GM21576 (cell line): ENCODE data around the gene SMAP1.
"Not testable (repeated sequence)": the region's sequence is repeated elsewhere in the genome, so short reads cannot be mapped to it uniquely, and the experiment has no call there.

Source experiments
- ATAC-seq: cut with Tn5 transposase; IDR thresholded peaks from one replicate; pipeline ENCODE4 v1.9.1; 2021; ENCODE audit warnings: mild to moderate bottlenecking, moderate library complexity; ENCODE audit not compliant: unreplicated experiment

The SMAP1 gene

DNA sequence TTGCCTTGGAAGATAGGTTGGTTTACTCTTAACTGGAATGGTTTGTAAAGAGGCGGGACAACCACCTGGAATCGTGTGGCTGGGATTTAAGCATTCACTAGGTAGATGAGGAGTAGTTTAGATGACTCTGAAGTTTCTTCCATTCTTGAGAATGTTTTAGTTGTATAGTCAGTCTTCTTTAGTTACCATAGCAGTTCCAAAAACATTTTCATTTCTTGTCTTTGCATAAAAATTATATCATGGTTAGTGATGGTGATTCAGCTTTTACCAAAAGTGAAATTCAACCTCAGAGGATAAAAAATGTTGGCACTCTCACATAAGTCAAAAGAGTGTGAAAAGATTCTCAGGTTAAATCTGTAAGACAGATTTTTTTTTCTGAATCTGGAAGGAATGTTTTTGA lies 70.3 kb downstream of the SMAP1 start:
- ATAC-seq: no peak

DNA sequence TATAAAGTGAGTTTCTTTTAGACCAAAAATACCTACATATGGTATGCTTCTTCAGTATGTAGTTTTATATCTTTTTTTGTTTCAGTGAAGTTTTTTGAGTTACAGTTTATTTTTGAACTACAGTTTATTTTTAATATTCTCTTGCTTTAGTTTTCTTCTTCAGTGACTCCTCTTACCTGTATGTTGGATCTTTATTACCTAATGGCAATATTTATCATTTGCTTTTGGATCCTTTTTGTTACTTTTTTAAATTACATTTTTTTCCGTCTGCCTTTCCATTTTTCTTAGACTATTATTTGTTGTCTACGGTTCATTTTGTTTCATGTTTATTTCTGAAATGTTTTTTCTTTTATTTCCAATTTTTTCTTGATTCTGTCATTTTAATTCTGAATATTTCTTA lies 71.9 kb downstream of the SMAP1 start:
- ATAC-seq: no peak

DNA sequence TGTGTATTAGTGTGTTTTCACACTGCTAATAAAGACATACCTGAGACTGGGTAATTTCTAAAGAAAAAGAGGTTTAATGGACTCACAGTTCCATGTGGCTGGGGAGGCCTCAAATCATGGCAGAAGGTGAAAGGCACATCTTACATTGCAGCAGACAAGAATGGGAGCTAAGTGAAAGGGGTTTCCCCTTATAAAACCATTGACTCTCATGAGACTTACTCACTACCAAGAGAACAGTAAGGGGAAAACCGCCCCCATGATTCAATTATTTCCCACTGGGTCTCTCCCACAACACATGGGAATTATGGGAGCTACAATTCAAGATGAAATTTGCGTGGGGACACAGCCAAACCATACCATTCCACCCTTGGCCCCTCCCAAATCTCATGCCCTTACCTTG lies 73.1 kb downstream of the SMAP1 start:
- ATAC-seq: not testable (repeated sequence)

DNA sequence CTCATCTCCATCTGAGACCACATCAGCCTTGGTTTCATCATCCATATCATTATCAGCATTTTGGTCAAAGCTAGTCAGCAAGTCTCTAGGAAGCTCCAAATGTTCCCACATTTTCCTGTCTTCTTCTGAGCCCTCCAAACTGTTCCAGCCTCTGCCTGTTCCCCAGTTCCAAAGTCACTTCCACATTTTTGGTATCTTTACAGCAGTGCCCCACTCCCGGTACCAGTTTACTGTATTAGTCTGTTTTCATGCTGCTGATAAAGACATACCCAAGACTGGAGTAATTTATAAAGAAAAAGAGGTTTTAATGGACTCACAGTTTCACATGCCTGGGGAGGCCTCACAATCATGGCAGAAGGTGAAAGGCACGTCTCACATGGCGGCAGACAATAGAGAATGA lies 74.8 kb downstream of the SMAP1 start:
- ATAC-seq: not testable (repeated sequence)

DNA sequence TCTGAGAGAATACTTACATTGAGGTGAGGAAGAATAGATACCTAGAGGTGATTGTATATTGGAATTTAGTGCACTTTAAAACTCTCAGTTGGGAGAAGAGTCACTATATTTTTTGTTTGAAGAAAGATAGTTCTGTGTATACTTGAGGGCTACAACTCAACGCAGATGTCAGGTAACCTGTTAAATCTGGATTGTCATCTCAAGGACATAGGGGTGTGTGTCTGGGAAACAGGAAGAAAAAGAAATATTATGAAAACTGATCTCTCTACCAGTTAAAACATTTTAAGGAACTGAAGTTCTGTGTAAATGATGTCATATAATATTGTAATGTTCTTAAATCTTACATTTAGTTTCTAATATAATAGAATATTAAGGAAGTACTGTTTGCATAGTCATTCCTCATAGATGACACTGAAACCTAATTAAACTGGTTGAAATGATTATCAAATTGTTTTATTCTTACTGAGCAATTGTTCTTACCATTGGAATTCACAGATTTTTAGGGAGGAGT lies 86.2 kb downstream of the SMAP1 start:
- no peak for ATAC-seq

DNA sequence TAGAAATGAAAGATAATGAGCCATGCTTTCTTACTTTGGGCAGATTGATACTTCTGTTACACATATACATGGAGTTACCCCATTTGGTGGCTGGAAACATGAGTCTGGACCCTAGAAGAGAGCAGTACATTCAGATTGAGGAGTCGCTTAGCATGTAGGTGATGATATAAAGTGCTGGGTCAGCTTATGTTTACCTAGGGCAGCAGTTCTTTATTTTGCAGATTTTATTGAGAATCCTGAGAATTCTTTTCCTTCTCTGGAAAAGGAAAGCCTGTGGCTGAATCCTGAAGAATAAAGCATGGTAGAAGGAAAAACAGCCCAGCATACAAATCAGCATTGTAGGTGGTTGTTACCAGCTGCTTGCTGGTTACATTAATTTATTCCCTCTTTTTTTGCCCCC lies 91.2 kb downstream of the SMAP1 start:
- no peak for ATAC-seq

DNA sequence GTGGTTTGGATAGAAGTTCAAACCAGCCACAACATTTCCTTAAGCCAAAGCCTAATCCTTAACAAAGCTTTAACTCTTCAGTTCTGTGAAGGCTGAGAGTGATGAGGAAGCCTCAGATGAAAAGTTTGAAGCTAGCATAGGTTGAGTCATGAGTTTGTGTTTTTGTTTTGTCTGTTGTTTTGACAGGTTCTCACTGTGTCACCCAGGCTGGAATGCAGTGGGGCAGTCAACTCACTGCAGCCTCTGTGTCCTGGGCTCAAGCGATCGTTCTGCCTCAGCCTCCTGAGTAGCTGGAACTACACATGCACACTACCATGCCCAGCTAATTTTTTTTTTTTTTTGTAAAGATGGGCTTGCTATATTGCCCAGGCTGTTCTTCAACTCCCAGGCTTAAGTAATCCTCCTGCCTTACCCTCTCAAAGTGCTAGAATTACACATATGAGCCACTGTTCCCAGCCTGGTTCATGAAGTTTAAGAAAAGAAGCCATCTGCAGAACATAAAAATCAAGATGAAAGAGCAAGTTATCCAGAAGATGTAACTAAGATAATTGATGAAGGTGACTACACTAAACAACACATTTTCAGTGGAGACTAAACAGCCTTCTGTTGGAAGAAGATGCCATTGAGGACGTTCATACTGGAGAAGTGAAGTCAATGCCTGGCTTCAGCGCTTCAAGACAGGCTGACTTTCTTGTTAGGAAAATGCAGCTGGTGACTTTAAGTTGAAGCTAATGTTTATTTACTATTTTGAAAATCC lies 96.2 kb downstream of the SMAP1 start:
- ATAC-seq: no peak

DNA sequence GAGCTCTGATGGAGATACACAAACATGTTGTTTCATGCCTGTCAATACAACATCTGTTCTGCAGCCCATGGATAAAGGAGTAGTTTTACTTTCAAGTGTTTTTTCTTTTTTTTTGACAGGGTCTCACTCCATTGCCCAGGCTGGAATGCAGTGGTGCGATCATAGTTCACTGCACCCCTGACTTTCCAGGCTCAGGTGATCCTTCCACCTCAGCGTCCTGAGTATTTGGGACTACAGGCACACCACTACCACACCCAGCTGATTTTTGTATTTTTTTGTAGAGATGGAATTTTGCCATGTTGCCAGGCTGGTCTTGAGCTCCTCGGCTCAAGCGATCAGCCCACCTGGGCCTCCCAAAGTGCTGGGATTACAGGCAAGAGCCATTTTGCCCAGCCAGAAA lies 97.0 kb downstream of the SMAP1 start:
- no peak for ATAC-seq

DNA sequence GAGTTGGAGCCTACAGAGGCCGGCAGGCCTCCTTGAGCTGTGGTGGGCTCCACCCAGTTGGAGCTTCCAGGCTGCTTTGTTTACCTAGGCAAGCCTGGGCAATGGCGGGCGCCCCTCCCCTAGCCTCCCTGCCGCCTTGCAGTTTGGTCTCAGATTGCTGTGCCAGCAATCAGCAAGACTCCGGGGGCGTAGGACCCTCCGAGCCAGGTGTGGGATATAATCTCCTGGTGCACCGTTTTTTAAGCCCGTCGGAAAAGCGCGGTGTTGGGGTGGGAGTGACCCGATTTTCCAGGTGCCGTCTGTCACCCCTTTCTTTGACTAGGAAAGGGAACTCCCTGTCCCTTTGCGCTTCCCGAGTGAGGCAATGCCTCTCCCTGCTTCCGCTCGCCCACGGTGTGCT lies 103.7 kb downstream of the SMAP1 start:
- not testable (repeated sequence) for ATAC-seq

DNA sequence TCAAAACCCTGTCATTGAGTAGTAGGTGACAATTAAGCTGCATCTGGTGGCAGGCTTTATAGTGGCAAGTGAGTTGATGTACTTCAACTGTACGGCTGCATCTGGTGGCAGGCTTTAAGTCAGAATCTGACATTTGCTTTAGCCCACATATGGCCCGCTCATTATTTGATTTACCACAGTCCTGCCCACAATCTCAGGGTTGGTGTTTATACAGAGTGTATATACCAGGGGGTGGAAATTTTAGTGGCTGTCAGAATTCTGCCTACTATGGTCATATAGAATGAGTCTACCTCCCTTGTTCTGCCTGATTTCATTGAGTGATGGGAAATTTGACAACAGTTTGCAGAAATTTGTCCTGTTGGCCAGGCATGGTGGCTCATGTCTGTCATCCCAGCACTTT lies 112.3 kb downstream of the SMAP1 start:
- ATAC-seq: no peak

DNA sequence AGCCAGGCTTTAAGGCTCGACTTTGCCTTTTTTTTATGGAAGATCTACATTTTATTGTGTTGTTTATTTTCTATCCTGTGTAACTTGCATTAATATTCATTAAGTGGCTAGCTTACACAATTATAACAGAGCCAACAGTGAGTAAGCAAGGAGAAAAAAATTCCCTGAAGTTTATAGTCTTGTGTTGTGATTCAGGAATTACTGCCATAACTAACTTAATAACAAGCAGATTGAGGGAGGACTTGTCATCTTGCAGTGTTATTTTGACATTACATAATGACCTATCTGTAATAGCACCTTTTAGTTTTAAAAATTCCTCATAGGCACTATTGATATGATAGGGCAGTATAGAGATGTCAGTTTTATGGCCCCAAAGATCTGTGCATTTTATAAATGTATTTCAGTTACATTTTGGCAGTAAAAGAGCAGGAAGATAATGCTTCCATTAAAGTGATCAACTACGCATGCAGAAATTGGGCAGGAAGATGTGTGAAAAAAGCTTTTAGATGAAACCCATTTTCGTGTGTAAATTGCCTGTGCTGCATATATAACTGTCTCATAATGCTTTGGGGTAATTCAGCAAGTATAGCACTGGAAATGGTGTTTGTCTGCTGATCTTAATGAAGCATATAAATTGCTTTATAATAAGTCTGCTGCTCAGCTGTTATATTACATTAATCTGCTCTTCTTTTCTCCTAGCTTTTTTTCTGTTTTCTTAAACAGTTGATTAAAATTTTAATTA lies 123.0 kb downstream of the SMAP1 start:
- no peak for ATAC-seq

DNA sequence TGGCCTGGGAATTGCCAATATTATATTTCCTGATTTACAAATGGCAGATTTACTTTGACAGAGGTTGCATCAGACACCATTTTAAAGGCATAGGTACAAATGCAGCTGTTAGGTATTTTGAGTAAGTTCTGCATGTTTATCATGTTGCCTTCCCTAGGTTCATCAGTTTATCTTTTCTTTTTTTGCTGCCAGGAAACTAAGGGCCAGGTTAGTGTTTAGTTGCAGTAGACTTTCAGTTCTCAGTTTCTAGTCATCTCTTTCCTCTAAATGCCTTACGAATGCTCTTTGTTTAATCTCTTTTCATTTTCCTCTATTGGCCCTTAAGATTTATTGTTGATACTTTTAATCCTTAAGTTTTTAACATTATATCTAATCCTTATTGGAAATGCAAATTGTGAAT lies 129.9 kb downstream of the SMAP1 start:
- peak; percentile 97 for ATAC-seq

DNA sequence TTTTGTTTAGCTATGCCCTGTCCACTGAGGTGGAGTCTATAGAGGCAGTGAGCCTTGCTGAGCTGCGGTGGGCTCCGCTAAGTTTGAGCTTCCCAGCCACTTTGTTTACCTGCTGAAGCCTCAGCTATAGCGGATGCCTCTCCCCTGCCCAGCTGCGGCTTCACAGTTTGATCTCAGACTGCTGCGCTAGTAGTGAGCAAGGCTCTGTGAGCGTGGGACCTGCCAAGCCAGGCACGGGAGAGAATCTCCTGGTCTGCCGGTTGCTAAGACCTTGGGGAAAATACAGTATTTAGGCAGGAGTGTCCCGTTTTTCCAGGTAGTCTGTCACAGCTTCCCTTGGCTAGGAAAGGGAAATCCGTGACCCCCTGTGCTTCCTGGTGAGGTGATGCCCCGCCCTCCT lies 138.4 kb downstream of the SMAP1 start:
- ATAC-seq: no peak

DNA sequence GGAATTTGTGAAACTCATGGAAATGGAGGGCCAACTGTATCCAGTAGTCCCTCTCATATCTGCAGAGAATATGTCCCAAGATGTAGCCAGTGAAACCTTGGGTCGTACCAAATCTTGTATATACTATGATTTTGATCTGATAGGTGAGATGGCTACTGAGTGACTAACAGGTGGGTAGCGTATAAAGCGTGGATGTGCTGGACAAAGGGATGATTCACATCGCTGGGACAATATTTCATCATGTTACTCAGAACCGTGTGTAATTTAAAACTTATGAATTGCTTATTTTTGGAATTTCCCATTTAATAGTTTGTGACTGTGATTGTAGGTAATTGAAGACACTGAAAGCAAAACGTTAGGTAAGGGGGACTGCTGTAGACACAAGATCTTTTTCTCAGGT lies 144.1 kb downstream of the SMAP1 start:
- no peak for ATAC-seq

DNA sequence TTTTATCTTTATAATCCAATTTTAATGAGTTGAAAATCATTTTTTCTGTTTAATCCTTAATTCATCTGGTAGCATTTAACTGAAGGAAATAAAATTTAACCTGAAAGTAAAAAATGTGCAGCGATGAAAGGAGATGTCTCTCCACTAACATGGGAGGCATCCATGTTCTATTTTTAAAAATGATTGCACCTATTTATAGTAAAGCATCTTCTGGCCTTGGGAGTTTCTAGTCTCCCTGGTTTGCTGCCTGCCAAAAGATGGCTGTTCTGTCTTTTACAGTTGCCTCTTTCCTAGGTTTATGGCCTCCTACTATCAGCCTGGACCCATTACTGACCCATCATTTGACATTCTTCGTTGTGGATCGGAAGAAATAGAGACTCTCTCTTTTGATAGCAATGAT lies 146.2 kb downstream of the SMAP1 start:
- no peak for ATAC-seq

DNA sequence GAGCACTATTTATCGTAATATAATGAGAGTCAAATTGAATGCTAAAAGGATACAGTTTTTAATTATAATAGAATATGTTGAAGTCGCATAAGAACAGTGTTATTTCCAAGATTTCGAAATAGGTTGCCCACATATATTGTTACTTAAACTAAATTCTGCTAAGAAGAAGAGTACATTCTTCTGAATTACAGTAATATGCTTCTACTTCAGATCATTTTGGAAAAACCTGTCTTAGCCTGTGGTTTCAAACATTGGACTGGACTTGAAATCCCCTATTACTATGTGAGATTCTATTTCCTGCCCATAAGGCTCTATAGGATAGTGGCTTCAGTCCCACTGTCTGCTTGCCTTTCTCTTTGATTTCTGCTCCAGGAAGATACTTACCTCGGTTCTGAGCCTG lies 152.0 kb downstream of the SMAP1 start:
- ATAC-seq: no peak

DNA sequence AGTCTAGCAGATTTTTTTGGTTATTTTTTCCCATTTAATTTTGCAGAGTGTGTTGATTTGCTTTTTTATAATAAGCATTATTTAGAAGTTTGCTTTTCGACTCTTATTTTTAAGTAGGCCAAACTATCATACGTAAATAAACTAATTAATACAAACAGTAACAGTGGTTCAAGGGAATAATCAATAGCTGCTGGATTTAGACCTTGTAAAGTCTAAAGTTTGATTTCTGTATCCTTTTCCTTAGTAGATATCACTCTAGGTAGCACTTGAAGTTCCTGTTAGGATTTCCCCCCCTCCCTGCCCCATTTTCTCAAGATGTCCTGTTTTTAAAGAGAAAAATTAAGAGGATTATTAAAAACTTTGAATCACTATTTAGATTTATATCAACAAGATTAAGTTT lies 153.1 kb downstream of the SMAP1 start:
- ATAC-seq: no peak

DNA sequence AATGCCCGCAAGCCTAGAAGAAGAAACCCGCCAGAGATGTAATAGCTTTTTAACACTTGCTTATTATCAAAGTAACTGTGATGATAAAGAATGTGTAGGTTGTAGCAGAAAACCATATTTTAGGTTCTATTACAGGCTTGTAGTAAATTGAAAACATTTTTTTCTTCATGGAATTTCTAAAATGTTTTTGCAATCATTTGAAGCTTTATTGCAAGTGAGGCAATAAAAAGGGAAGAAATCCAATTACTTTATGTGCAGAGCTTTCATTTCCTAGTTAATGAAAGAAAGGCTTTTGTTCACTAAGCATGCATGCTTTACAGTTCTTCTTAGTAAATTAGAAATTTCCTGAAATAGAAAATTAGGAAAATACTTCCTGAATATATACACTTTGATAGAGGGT lies 154.1 kb downstream of the SMAP1 start:
- ATAC-seq: no peak

DNA sequence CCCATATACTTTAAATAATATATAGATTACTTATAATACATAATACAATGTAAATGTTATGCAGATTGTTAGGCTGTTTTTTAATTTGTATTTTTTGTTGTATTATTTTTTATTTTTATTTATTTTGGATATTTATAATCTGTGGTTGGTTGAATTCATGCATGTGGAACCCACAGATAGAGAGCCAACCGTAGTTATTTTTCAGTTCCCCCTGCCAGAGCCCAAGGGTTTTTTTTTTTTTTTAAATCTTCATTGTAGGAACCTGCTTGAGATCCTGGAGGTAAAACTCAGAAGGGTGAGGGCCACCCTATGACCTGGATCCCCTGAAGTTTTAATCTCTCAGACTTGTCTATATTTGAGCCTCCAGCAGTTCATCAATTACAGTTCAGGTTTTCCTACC lies 156.0 kb downstream of the SMAP1 start:
- ATAC-seq: peak; percentile 65

DNA sequence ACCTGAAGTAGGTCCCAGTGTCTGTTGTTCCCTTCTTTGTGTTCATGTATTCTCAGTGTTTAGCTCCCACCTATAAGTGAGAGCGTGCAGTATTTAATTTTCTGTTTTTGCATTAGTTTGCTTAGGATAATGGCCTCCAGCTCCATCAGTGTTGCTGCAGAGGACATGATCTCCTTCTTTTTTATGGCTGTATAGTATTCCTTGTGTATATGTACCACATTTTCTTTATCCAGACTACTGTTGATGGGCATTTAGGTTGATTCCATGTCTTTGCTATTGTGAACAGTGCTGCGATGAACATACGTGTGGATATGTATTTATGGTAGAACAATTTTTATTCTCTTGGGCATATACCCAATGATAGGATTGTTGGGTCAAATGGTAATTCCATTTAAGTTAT lies 163.7 kb downstream of the SMAP1 start:
- ATAC-seq: no peak

DNA sequence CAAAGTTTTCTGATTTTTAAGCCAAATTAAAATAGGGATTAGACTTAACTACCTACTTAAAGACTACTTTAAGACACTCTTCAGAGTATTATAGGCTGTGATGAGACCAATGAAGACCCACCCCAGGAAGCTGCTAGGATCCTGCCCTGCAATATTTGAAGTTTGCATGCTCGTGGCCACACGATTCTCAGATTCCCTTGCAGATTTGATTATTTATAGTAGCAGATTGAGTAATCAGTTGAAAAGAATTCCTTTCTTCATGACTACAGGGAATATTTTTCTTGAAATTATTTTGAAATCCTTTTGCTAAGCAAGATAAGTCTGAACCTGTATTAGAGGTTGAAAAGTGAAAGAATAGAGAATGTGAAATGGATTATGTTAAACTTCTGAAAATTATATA lies 166.8 kb downstream of the SMAP1 start:
- no peak for ATAC-seq

DNA sequence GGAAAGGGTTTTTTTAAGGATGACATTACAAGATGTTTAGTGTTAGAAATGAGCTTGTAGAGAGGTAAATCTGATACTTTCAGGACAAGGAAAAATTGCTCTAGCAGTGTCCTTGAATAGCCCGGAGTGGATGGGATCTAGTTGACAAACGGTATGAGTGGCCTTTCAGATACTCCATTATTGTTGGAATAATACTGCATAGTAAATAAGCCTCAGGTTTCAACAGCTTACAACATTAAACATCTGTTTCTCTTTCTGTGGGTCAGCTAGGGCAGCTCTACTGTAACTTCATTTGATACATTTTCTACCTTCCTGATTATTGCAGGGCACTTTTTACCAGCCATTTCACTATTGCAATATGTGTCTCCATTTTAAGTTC lies 171.2 kb downstream of the SMAP1 start:
- no peak for ATAC-seq
